K562 (cell line): ENCODE measurements around the gene GPR75. TPM values are rescaled to one million over a fixed set of nuclear protein-coding genes. Genes with fewer than 3 reads are reported as not detected.

Source experiments
- ATF3 ChIP-seq, 2 experiments: fragments of 450-650 bp in 1 of 2; sonication (generic) in 1 of 2; formaldehyde crosslinking in 1 of 2; IDR thresholded peaks in 1 of 2; conservative IDR thresholded peaks in 1 of 2; 2 replicates each; pipeline versions ENCODE4 v1.6.1 to v1.8.1; 2016 to 2023; ENCODE audit warnings: mild to moderate bottlenecking in 2 of 2, moderate library complexity in 2 of 2, inconsistent platforms in 1 of 2, missing genetic modification reagents in 1 of 2
- C11orf30 ChIP-seq: fragments of 450-650 bp; IDR thresholded peaks from 2 replicates; pipeline ENCODE4 v1.6.1; 2016; ENCODE audit warnings: low read depth, mild to moderate bottlenecking
- CEBPG ChIP-seq, 3 experiments: fragments of 200-800 bp in 1 of 3; sonication (Bioruptor generic) in 1 of 3; sonication (generic) in 1 of 3; formaldehyde crosslinking in 1 of 3; IDR thresholded peaks in 2 of 3; conservative IDR thresholded peaks in 1 of 3; 2 replicates each; pipeline versions ENCODE4 v1.6.1 to v1.8.0; 2016 to 2022; ENCODE audit warnings: missing compliant biosample characterization in 2 of 3, missing genetic modification characterization in 2 of 3, mild to moderate bottlenecking in 1 of 3, missing genetic modification reagents in 1 of 3
- ETS2 ChIP-seq: IDR thresholded peaks from 2 replicates; pipeline ENCODE4 v1.6.1; 2016; ENCODE audit warnings: borderline replicate concordance, missing genetic modification characterization, mild to moderate bottlenecking, moderate library complexity, missing compliant biosample characterization; ENCODE audit not compliant: poor library complexity, severe bottlenecking
- MGA ChIP-seq: fragments of 450-650 bp; IDR thresholded peaks from 2 replicates; pipeline ENCODE4 v1.6.1; 2016; ENCODE audit warnings: mild to moderate bottlenecking, moderate library complexity
- NFRKB ChIP-seq: fragments of 450-650 bp; IDR thresholded peaks from 2 replicates; pipeline ENCODE4 v1.6.1; 2016; ENCODE audit warnings: low read depth
- NRF1 ChIP-seq, 2 experiments: fragments of 450-650 bp; IDR thresholded peaks in 1 of 2; conservative IDR thresholded peaks in 1 of 2; 2 replicates each; pipeline ENCODE4 v1.6.1; 2014; ENCODE audit warnings: mild to moderate bottlenecking in 2 of 2
- RBM14 ChIP-seq: fragments of 200-400 bp; formaldehyde crosslinking; IDR thresholded peaks from 2 replicates; pipeline ENCODE4 v1.6.1; 2018; ENCODE audit warnings: low read depth, mild to moderate bottlenecking, low read length, moderate library complexity, borderline replicate concordance; ENCODE audit not compliant: insufficient read depth
- THRA ChIP-seq: fragments of 450-650 bp; IDR thresholded peaks from 2 replicates; pipeline ENCODE4 v1.6.1; 2017; ENCODE audit warnings: mild to moderate bottlenecking, moderate library complexity
- polyA plus RNA-seq, 8 experiments: library from polyadenylated mRNA; depleted of rRNA in 4 of 8; stranded (reverse) in 5 of 8; unstranded in 3 of 8; fragments of >200 nt; fragmentation: Nextera tagmentation in 2 of 8; fragmentation: Illumina TruSeq in 1 of 8; extraction: Ambion mirVana in 2 of 8; extraction: Trizol in 1 of 8; gene quantifications; 2 replicates each; pipeline versions ENCODE4 v1.2.1 to v1.2.3, GENCODE V29; 2011 to 2014; ENCODE audit warnings: inconsistent platforms in 1 of 8, missing spikeins in 1 of 8
- total RNA-seq, 7 experiments: library from RNA; depleted of rRNA in 6 of 7; stranded (reverse); fragments of >200 nt in 6 of 7; fragmentation: Illumina TruSeq in 2 of 7; extraction: Trizol in 2 of 7; gene quantifications; 2 replicates each; pipeline versions ENCODE4 v1.2.1 to v1.2.3, GENCODE V29; 2011 to 2021; ENCODE audit warnings: low replicate concordance in 1 of 7

The GPR75 gene
- total and polyA plus RNA-seq, 9 of the 15 experiments (the other 6 are each of a cell fraction or from before 2014, with no cell fraction given) = 0.10 to 3.9 (median 2.3) TPM

DNA sequence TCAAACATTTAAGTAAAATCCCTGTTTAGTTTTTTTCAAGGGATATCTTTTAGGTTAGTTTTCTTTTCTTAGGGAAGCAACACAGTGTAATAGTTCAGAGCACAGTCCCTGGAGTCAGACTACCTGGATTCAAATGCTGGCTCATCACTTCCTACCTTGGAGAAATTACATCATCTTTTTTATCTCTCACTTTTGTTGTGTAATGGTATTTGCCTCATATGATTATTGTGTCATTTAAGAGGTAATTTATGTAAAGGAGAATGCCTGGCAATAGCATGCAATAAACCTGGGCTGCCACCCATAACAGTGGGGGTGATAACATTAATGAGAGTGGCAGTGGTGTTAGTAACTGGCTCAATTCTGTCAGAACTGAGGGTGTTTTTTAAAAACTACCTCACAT, 46.6 kb downstream of the GPR75 start (continued):
- TF ChIP-seq ATF3 (IDR thresholded peaks at IDR 0.05) (peak; percentile 54; the same call in 1 of the 2 replicates), ATF3 (CRISPR knock-in tag; conservative IDR thresholded peaks at IDR 0.05) (no peak), MGA (no peak), ETS2 (tag) (no peak), NRF1 (conservative IDR thresholded peaks at IDR 0.05 in 1 of 2, IDR thresholded peaks at IDR 0.05 in 1 of 2) (no peak), C11orf30 (peak; percentile 38; the same call in 1 of the 2 replicates), RBM14 (no peak), THRA (no peak), NFRKB (no peak), CEBPG (CRISPR knock-in tag; IDR thresholded peaks at IDR 0.05) (no peak), CEBPG (tag; conservative IDR thresholded peaks at IDR 0.05 in 1 of 2, IDR thresholded peaks at IDR 0.05 in 1 of 2) (peak; percentile 58 to 79)
